ENCODE measurements around the gene PAXIP1. TPM values are rescaled to one million over a fixed set of nuclear protein-coding genes. Genes with fewer than 3 reads are reported as not detected.

Gene PAXIP1
- total RNA-seq (10 to 100 TPM; 10.6 to 12.0 TPM), polyA plus RNA-seq (ENCODE audit: insufficient read length in 6 of 6) (10 to 100 TPM; 19.3 to 22.3 (median 20.6) TPM)
- long read RNA-seq, donor 1: 0 reads
- long read RNA-seq, donor 2, partial matches to known transcripts: 17 of 17 reads
- long read RNA-seq, donor 2, other reads (novel, unspliced or antisense): 0 of 17 reads
- long read RNA-seq, donor 3, partial matches to known transcripts: 14 of 15 reads
- long read RNA-seq, donor 3, other reads (novel, unspliced or antisense): 0 of 15 reads
- long read RNA-seq, donor 4: 0 reads
- long read RNA-seq, donor 5, partial matches to known transcripts: 5 of 18 reads
- long read RNA-seq, donor 5, other reads (novel, unspliced or antisense): 13 of 18 reads
- long read RNA-seq, donor 6, partial matches to known transcripts: 8 of 8 reads
- long read RNA-seq, donor 6, other reads (novel, unspliced or antisense): 0 of 8 reads
- long read RNA-seq, donor 7, partial matches to known transcripts: 0 of 1 reads
- long read RNA-seq, donor 7, other reads (novel, unspliced or antisense): 0 of 1 reads
- long read RNA-seq, donor 8, partial matches to known transcripts: 30 of 30 reads
- long read RNA-seq, donor 8, other reads (novel, unspliced or antisense): 0 of 30 reads
- long read RNA-seq, donor 9: 0 reads
- long read RNA-seq, donor 10, partial matches to known transcripts: 0 of 1 reads
- long read RNA-seq, donor 10, other reads (novel, unspliced or antisense): 1 of 1 reads
- long read RNA-seq, donor 11: 0 reads
- long read RNA-seq, donor 12, partial matches to known transcripts: 7 of 8 reads
- long read RNA-seq, donor 12, other reads (novel, unspliced or antisense): 0 of 8 reads

DNA sequence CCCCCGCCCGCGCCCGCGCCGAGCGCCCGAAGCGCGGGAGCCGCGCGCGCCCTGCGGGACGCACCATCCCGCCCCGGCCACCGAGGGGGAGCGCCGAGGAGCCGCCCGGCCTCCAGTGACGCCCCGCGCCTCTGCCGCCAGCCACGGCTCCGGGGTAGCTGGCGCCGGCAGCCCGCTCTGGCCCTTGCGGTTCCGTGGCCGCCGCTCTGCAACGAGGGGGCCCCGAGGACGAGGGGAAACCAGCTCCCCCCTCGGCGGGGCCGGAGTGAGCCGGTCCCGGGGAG lies at the start of gene PAXIP1:
PAXIP1 (minus strand) TSS at position 33 of the 284 bp plus-strand sequence. CDS start 195 bp downstream, outside the sequence.
- Histone ChIP-seq H3K9me3 (no peaks in the 10 kb centered on the region), H3K4me1 (peaks cover 0 to 33% of the 10 kb centered on the region in 2 donors), H3K36me3 (peaks cover 0 to 5% of the 10 kb centered on the region in 2 donors), H3K27me3 (no peaks in the 10 kb centered on the region), H3K27ac (peak within 1 kb of the TSS; percentile 86 to 89), H3K4me3 (peak within 1 kb of the TSS; percentile 80 to 95)
- TF ChIP-seq, protein P1, sequence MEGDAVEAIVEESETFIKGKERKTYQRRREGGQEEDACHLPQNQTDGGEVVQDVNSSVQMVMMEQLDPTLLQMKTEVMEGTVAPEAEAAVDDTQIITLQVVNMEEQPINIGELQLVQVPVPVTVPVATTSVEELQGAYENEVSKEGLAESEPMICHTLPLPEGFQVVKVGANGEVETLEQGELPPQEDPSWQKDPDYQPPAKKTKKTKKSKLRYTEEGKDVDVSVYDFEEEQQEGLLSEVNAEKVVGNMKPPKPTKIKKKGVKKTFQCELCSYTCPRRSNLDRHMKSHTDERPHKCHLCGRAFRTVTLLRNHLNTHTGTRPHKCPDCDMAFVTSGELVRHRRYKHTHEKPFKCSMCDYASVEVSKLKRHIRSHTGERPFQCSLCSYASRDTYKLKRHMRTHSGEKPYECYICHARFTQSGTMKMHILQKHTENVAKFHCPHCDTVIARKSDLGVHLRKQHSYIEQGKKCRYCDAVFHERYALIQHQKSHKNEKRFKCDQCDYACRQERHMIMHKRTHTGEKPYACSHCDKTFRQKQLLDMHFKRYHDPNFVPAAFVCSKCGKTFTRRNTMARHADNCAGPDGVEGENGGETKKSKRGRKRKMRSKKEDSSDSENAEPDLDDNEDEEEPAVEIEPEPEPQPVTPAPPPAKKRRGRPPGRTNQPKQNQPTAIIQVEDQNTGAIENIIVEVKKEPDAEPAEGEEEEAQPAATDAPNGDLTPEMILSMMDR (IDR thresholded peaks at IDR 0.05): no peak
- intact Hi-C loops (cut with DNase I): loop anchor here in 1 of 2 donors (10.0 kb wide), 1 partner anchor 78 kb away; no protein-coding TSS in a partner anchor
- peak; percentile 71 for ATAC-seq
- DNase-seq: peak in 1 of 4 donors; percentile 82

- Histone ChIP-seq H3K4me3 (no peak overlapping the region), H3K4me1 (no peaks in the 10 kb centered on the region), H3K27me3 (peaks cover 0 to 5% of the 10 kb centered on the region in 2 donors), H3K27ac (no peak overlapping the region), H3K36me3 (no peaks in the 10 kb centered on the region), H3K9me3 (no peaks in the 10 kb centered on the region)
- TF ChIP-seq, protein P1 (IDR thresholded peaks at IDR 0.05): no peak
- DNase-seq: no peak
- no peak for ATAC-seq
- intact Hi-C loops (cut with DNase I): no loop called here
Measured at GRCh38 chr7:155051355-155051754, 48.4 kb upstream of the PAXIP1 start.

- Histone ChIP-seq H3K9me3 (no peaks in the 10 kb centered on the region), H3K4me3 (no peak overlapping the region), H3K27me3 (peaks cover 0 to 5% of the 10 kb centered on the region in 2 donors), H3K36me3 (no peaks in the 10 kb centered on the region), H3K4me1 (no peaks in the 10 kb centered on the region), H3K27ac (no peak overlapping the region)
- DNase-seq: no peak
- intact Hi-C loops (cut with DNase I): no loop called here
- TF ChIP-seq, protein P1 (IDR thresholded peaks at IDR 0.05): no peak
- no peak for ATAC-seq
Measured at GRCh38 chr7:155048006-155048405, 45.1 kb upstream of the PAXIP1 start.

- no peaks in the 10 kb centered on the region for H3K36me3 ChIP-seq
- no peak overlapping the region for H3K4me3 ChIP-seq
- no peak for ATAC-seq
Measured at GRCh38 chr7:155043756-155044155, 40.8 kb upstream of the PAXIP1 start.

More at GRCh38 chr7:155043756-155044155, 40.8 kb upstream of the PAXIP1 start:
- H3K27ac ChIP-seq: no peak overlapping the region
- TF ChIP-seq, protein P1 (IDR thresholded peaks at IDR 0.05): no peak
- intact Hi-C loops (cut with DNase I): no loop called here
- H3K4me1 ChIP-seq: no peaks in the 10 kb centered on the region
- peaks cover 0 to 3% of the 10 kb centered on the region in 2 donors for H3K9me3 ChIP-seq
- no peak for DNase-seq
- H3K27me3 ChIP-seq: no peaks in the 10 kb centered on the region
